Fibroblast of skin of right quadriceps (primary cell): ENCODE data around the gene ABCC3.

ENCODE experiments used
- DNase-seq: peaks from one replicate; pipeline ENCODE4 v3.0.0-alpha.2; 2013

ABCC3 gene

DNA sequence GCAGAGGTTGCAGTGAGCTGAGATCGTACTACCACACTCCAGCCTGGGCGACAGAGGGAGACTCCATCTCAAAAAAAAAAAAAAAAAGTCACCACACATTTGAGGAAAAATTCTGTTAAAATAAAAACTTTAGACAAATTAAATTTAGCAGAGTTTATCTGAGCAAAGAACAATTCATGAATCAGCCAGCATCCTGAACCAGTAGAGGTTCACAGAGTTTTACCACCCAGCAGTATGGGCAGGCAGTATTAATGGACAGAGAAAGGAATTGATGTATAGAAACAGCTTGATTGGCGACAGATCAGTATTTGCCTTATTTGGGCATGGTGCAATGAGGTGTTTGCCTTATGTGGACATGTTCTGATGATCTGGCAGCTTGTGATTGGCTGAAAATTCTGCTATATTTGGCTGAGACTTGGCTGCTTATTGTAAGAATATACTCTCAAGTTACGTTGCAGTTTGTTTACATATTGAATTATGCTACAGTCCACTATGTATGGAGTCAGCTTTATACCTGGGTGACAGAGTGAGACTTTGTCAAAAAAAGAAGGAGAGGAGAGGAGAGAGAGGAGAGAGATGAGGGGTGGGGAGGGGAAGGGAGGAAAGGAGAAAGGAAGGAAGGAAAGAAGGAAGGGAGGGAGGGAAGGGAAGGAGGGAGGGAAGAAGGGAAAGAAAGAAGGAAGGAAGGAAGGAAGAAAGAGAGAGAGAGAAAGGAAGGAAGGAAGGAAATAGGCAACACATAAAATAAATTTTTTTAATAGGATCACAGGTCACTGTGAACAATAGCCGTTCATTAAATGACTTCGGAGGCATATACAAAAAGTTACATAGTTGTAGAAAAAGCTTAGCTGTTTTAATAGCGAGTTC lies 14.6 kb downstream of the ABCC3 start:
- peak; percentile 45 for DNase-seq

DNA sequence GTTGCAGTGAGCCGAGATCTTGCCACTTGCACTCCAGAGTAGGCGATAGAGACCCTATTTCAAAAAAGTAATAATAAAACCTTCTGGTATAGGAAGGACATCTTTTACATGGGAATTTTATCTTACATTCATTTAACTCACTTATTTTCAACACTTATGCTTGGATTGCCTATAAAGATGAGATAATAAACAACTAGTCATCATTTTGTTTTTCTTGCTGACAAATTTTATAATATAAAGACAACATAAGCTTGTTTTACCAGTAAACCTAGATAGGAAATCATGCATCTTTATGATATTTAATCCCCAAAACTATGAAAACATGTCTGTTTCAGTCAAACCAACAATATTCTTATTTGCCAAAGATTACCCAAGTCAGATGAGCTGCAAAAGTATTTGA lies 17.0 kb downstream of the ABCC3 start:
- DNase-seq = no peak

- no peak for DNase-seq
Measured at GRCh38 chr17:50653738-50654137, 19.1 kb downstream of the ABCC3 start.

DNA sequence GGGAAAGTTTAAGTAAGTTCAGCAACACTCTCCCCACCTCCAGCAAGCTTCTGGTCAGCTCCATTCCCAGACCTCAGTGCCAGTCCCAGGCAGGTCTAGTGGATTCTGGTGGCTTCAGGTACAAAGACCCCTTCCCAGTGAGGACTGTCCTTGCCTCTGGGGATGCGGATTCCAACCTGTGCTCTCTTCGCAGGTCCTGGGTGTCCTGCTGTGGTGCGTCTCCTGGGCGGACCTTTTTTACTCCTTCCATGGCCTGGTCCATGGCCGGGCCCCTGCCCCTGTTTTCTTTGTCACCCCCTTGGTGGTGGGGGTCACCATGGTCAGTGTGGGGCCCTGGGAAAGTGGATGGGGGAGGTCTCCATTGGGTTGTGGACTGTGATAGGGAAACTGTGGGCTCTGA lies 21.8 kb downstream of the ABCC3 start:
- DNase-seq = no peak

- DNase-seq = no peak
Measured at GRCh38 chr17:50657054-50657453, 22.4 kb downstream of the ABCC3 start.

- DNase-seq = no peak
Measured at GRCh38 chr17:50657627-50658026, 22.9 kb downstream of the ABCC3 start.

DNA sequence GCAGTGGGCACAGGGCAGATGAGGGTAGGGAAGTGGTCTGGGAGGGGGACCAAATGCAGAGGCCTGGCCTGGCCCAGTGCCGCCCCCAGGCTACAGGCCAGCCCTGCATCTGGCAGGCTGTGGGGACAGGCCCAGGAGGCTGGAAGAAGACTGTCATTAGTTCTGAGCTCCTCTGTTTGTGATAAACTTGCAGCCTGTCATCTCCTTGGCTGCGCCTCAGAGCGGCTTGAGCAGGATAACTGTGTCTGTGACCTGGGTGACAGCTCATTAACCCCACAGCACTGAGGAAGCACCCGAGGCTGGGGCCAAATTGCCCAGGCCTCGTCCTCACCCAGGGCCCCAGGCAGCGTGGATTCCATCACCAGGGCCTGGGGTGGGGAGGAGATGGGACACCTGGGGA lies 23.9 kb downstream of the ABCC3 start:
- DNase-seq = no peak

DNA sequence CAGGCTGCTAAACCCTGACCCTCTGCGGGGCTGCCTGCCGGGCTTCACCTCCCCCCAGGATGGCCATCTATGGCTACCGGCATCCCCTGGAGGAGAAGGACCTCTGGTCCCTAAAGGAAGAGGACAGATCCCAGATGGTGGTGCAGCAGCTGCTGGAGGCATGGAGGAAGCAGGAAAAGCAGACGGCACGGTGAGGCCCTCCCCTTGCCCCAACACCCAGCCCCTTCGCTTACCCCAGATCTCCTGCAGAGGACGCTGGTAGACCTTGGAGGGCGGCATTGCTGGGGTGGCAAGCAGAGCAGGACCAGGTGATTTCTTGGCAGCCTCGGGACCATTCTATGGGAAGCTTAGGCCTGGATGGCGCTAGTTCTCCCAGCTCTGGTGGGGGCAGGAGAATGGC lies 24.5 kb downstream of the ABCC3 start:
- no peak for DNase-seq

GRCh38 chr17:50660042-50660886 lies 25.6 kb downstream of the ABCC3 start:
- DNase-seq = no peak

GRCh38 chr17:50660887-50661345 lies 26.2 kb downstream of the ABCC3 start:
- no peak for DNase-seq

DNA sequence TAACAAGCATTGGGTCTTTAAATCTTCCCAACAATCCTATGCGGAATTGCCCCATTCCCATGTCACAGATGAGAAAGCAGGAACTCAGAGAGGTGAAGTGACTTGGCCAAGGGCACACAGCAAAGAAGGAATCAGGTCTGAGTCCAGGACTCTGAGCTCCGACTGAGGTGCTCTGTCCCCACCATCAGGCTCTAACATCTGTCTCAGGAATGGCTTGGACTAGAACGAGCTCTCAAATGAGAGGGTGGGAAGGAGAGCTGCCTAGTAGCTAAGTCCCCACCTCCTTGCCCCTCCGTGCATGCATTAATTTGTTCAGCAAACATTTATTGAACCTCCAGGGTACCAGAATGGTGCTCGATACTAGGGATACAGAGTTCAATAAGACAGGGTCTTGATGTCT lies 26.7 kb downstream of the ABCC3 start:
- DNase-seq = no peak

- peak; percentile 86 for DNase-seq
Measured at GRCh38 chr17:50661795-50662391, 27.2 kb downstream of the ABCC3 start.

GRCh38 chr17:50662632-50663225 lies 28.0 kb downstream of the ABCC3 start:
- DNase-seq = no peak

DNA sequence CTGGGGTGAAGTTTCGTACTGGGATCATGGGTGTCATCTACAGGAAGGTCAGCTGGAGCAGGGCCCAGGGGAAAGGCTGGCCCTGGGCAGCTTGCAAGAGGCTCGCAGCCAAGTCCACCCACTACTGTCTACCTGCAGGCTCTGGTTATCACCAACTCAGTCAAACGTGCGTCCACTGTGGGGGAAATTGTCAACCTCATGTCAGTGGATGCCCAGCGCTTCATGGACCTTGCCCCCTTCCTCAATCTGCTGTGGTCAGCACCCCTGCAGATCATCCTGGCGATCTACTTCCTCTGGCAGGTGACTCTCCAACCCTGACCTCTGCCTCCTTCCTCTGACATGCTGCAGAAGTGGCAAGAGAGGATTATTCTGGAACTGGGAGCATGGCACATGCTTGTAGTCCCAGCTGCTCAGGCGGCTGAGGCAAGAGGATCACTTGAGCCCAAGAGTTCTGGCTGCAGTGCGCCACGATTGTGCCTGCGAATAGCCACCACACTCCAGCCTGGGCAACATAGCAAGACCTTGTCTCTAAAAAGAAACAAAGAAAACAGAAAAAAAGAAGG lies 29.2 kb downstream of the ABCC3 start:
- DNase-seq = no peak

GRCh38 chr17:50664788-50665458 lies 30.2 kb downstream of the ABCC3 start:
- DNase-seq = no peak

DNA sequence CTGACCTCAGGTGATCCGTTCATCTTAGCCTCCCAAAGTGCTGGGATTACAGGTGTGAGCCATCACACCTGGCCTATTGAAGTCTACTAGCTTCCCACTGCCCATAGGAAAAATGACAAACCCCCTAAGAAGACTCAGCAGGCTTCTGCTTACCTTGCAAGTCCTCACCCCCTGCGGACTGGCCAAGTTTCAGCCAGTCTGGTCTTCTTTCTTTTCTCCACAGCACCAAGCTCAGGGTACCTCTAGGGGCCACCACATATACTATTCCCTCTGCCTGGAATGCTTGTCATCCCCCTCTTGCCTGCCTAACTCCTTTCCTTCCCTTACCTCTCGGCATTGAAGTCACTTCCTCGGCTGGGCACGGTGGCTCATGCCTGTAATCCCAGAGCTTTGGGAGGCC lies 31.2 kb downstream of the ABCC3 start:
- no peak for DNase-seq

GRCh38 chr17:50666316-50666715 lies 31.6 kb downstream of the ABCC3 start:
- no peak for DNase-seq

GRCh38 chr17:50667259-50668024 lies 32.8 kb downstream of the ABCC3 start:
- DNase-seq = no peak

- DNase-seq = peak; percentile 70
Measured at GRCh38 chr17:50668025-50668837, 33.5 kb downstream of the ABCC3 start.

GRCh38 chr17:50668838-50669581 lies 34.3 kb downstream of the ABCC3 start:
- no peak for DNase-seq
